H9 (cell line): ENCODE data around the gene LDB3. TPM values are rescaled to one million over a fixed set of nuclear protein-coding genes. Genes with fewer than 3 reads are reported as not detected.

Experiments used
- DNase-seq: peaks from one replicate; pipeline ENCODE4 v3.0.0-alpha.2; 2017
- H2AFZ ChIP-seq: one replicate; pipeline ENCODE4 v1.6.1; 2013; ENCODE audit warnings: mild to moderate bottlenecking, low read length, control low read depth, moderate library complexity
- H2AK5ac ChIP-seq: 2 replicates; pipeline ENCODE4 v1.6.1; 2013; ENCODE audit warnings: low read length, control low read depth, mixed read lengths; ENCODE audit not compliant: insufficient read length
- H2BK120ac ChIP-seq: one replicate; pipeline ENCODE4 v1.6.1; 2013; ENCODE audit warnings: low read depth, mild to moderate bottlenecking, low read length, control low read depth, inconsistent platforms; ENCODE audit not compliant: poor library complexity, severe bottlenecking
- H2BK12ac ChIP-seq: 2 replicates; pipeline ENCODE4 v1.6.1; 2013; ENCODE audit warnings: low read length, control low read depth, mixed read lengths, low read depth; ENCODE audit not compliant: insufficient read length
- H2BK15ac ChIP-seq: 2 replicates; pipeline ENCODE4 v1.6.1; 2013; ENCODE audit warnings: low read depth, low read length, control low read depth
- H2BK20ac ChIP-seq: one replicate; pipeline ENCODE4 v1.6.1; 2013; ENCODE audit warnings: low read depth, mild to moderate bottlenecking, low read length, control low read depth, inconsistent platforms; ENCODE audit not compliant: poor library complexity, severe bottlenecking
- H2BK5ac ChIP-seq: 2 replicates; pipeline ENCODE4 v1.6.1; 2013; ENCODE audit warnings: low read length, control low read depth, mixed read lengths; ENCODE audit not compliant: insufficient read length
- H3K14ac ChIP-seq: 2 replicates; pipeline ENCODE4 v1.6.1; 2013; ENCODE audit warnings: low read length, control low read depth; ENCODE audit not compliant: insufficient read depth
- H3K18ac ChIP-seq: 2 replicates; pipeline ENCODE4 v1.6.1; 2013; ENCODE audit warnings: low read depth, mild to moderate bottlenecking, mixed read lengths, low read length, control low read depth; ENCODE audit not compliant: insufficient read length
- H3K23ac ChIP-seq: 2 replicates; pipeline ENCODE4 v1.6.1; 2013; ENCODE audit warnings: low read length, control low read depth, mixed read lengths, low read depth; ENCODE audit not compliant: insufficient read length
- H3K23me2 ChIP-seq: 2 replicates; pipeline ENCODE4 v1.6.1; 2013; ENCODE audit warnings: low read depth, mild to moderate bottlenecking, mixed read lengths, low read length, control low read depth; ENCODE audit not compliant: insufficient read length, poor library complexity, severe bottlenecking
- H3K27ac ChIP-seq: 2 replicates; pipeline ENCODE4 v1.5.1; 2013; ENCODE audit warnings: low read length, control low read depth, mixed read lengths, low read depth; ENCODE audit not compliant: insufficient read length
- H3K27me3 ChIP-seq: 2 replicates; pipeline ENCODE4 v1.6.1; 2013; ENCODE audit warnings: low read length, control low read depth, inconsistent platforms; ENCODE audit not compliant: insufficient read depth
- H3K4ac ChIP-seq: 2 replicates; pipeline ENCODE4 v1.6.1; 2013; ENCODE audit warnings: low read depth, mild to moderate bottlenecking, control low read depth, inconsistent platforms, low read length, moderate library complexity
- H3K4me1 ChIP-seq: 2 replicates; pipeline ENCODE4 v1.6.1; 2013; ENCODE audit warnings: low read length, control low read depth, inconsistent platforms; ENCODE audit not compliant: insufficient read depth
- H3K4me2 ChIP-seq: 2 replicates; pipeline ENCODE4 v1.6.1; 2013; ENCODE audit warnings: low read length, control low read depth, mixed read lengths; ENCODE audit not compliant: insufficient read length, insufficient read depth
- H3K56ac ChIP-seq: 2 replicates; pipeline ENCODE4 v1.6.1; 2013; ENCODE audit warnings: low read depth, mild to moderate bottlenecking, mixed read lengths, low read length, control low read depth; ENCODE audit not compliant: insufficient read length
- H3K79me1 ChIP-seq: 2 replicates; pipeline ENCODE4 v1.6.1; 2013; ENCODE audit warnings: low read depth, mild to moderate bottlenecking, moderate library complexity, low read length, control low read depth, inconsistent platforms; ENCODE audit not compliant: insufficient read depth, poor library complexity, severe bottlenecking
- H3K79me2 ChIP-seq: 2 replicates; pipeline ENCODE4 v1.6.1; 2013; ENCODE audit warnings: low read length, control low read depth, inconsistent platforms; ENCODE audit not compliant: insufficient read depth
- H3K9ac ChIP-seq: 2 replicates; pipeline ENCODE4 v1.6.1; 2013; ENCODE audit warnings: low read length, control low read depth, mixed read lengths; ENCODE audit not compliant: insufficient read length; ENCODE audit errors: extremely low read depth
- H3K9me3 ChIP-seq: one replicate; pipeline ENCODE4 v1.6.1; 2013; ENCODE audit warnings: low read depth, low read length, inconsistent platforms; ENCODE audit not compliant: control insufficient read depth
- H3T11ph ChIP-seq: one replicate; pipeline ENCODE4 v1.6.1; 2013; ENCODE audit warnings: mild to moderate bottlenecking, low read length, control low read depth, inconsistent platforms
- H4K20me1 ChIP-seq: one replicate; pipeline ENCODE4 v1.6.1; 2013; ENCODE audit not compliant: control insufficient read depth, insufficient read length, insufficient read depth
- H4K5ac ChIP-seq: 2 replicates; pipeline ENCODE4 v1.6.1; 2013; ENCODE audit warnings: low read depth, mild to moderate bottlenecking, mixed read lengths, low read length, control low read depth; ENCODE audit not compliant: insufficient read length
- H4K8ac ChIP-seq: replicated peaks from 2 replicates; pipeline ENCODE4 v1.6.1; 2013; ENCODE audit warnings: low read length, control low read depth, mixed read lengths, low read depth; ENCODE audit not compliant: insufficient read length
- H4K91ac ChIP-seq: 2 replicates; pipeline ENCODE4 v1.6.1; 2013; ENCODE audit warnings: low read depth, mild to moderate bottlenecking, moderate library complexity, mixed read lengths, low read length, control low read depth; ENCODE audit not compliant: insufficient read length
- H3K27ac Mint-ChIP-seq, 3 experiments: 2 replicates in 2 of 3; 3 replicates in 1 of 3; pipeline ENCODE4 v1.8.0; 2020 to 2021; ENCODE audit warnings: mixed read lengths in 3 of 3, mild to moderate bottlenecking in 1 of 3, moderate library complexity in 1 of 3
- H3K27me3 Mint-ChIP-seq: 2 replicates; pipeline ENCODE4 v1.8.0; 2021; ENCODE audit warnings: low read depth, mild to moderate bottlenecking, moderate library complexity, mixed read lengths
- H3K36me3 Mint-ChIP-seq, 3 experiments: 2 replicates in 2 of 3; 3 replicates in 1 of 3; pipeline ENCODE4 v1.8.0; 2020 to 2021; ENCODE audit warnings: low read depth in 3 of 3, mixed read lengths in 3 of 3; ENCODE audit not compliant: insufficient read depth in 1 of 3
- H3K4me1 Mint-ChIP-seq, 2 experiments: 2 replicates each; pipeline ENCODE4 v1.8.0; 2020; ENCODE audit warnings: mixed read lengths in 2 of 2
- H3K4me3 Mint-ChIP-seq, 2 experiments: 2 replicates in 1 of 2; 3 replicates in 1 of 2; pipeline ENCODE4 v1.8.0; 2020 to 2021; ENCODE audit warnings: mild to moderate bottlenecking in 2 of 2, mixed read lengths in 2 of 2, moderate library complexity in 1 of 2
- H3K9me3 Mint-ChIP-seq, 2 experiments: 2 replicates in 1 of 2; 3 replicates in 1 of 2; pipeline ENCODE4 v1.8.0; 2020; ENCODE audit warnings: mild to moderate bottlenecking in 2 of 2, mixed read lengths in 2 of 2, moderate library complexity in 1 of 2
- WGBS: extraction: QIAGEN DNeasy Blood & Tissue Kit; methylation state at CpG from one replicate; pipeline ENCODE4 v1.1.7; 2013; ENCODE audit warnings: missing lambda C conversion rate, low lambda C conversion rate, mixed read lengths; ENCODE audit not compliant: insufficient read length; ENCODE audit errors: extremely low coverage; 5-methylcytosine and 5-hydroxymethylcytosine counted together
- total RNA-seq: library from RNA; stranded (reverse); gene quantifications from 2 replicates; pipeline ENCODE4 v1.2.1, GENCODE V29; 2021
- TF ChIP-seq, protein P1 (sequence below): fragments of 200-600 bp; sonication (generic); conservative IDR thresholded peaks from 3 replicates; pipeline ENCODE4 v1.8.0; 2021; ENCODE audit warnings: antibody characterized with exemption, mild to moderate bottlenecking

The LDB3 gene
- total RNA-seq, 1 experiment from 2014 or later = 0.17 TPM

DNA sequence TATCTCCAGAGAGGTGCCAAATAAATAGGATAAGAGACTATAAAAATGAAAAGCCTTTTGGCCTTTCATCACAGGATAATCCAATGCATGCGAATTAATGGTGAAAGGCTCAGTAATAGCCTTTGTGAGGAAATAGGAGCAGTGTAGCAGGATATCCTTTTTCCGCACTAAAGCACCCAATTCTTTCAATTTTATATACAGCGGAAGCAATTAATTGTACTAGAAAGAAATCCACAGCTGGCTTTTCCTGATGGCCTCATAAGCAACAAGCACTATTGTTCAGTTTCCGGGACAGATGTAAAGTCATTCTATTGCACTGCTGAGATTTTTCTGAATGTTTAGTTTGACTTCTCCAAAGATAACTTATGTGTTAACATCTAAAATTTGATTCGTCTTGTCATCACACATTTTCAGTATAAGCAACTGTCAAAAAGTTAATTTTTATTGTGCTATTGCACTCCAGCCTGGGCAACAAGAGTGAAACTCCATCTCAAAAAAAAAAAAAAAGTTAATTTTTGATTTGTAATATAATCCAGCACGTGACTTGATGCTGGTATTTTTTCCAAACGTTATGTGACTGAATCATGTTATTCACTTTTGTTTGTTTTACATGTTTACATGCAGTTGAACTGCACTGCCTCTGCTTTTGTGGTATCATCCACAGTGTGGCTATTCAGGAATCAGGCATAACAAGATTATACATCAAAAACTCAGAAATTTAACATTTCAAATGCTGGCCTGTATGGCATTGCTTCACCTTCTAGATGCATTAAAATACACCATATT lies 79.7 kb downstream of the LDB3 start:
- TF ChIP-seq, protein P1, sequence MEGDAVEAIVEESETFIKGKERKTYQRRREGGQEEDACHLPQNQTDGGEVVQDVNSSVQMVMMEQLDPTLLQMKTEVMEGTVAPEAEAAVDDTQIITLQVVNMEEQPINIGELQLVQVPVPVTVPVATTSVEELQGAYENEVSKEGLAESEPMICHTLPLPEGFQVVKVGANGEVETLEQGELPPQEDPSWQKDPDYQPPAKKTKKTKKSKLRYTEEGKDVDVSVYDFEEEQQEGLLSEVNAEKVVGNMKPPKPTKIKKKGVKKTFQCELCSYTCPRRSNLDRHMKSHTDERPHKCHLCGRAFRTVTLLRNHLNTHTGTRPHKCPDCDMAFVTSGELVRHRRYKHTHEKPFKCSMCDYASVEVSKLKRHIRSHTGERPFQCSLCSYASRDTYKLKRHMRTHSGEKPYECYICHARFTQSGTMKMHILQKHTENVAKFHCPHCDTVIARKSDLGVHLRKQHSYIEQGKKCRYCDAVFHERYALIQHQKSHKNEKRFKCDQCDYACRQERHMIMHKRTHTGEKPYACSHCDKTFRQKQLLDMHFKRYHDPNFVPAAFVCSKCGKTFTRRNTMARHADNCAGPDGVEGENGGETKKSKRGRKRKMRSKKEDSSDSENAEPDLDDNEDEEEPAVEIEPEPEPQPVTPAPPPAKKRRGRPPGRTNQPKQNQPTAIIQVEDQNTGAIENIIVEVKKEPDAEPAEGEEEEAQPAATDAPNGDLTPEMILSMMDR = no peak
- Mint-ChIP-seq H3K36me3 (peaks cover 0 to 2% (median 1%) of the 10 kb centered on the region in 3 experiments; a peak in 3 of 7 replicates), H3K4me3 (no peak overlapping the region), H3K4me1 (peaks cover 12 to 15% of the 10 kb centered on the region in 2 experiments), H3K9me3 (no peaks in the 10 kb centered on the region), H3K27ac (no peak overlapping the region), H3K27me3 (no peaks in the 10 kb centered on the region)
- Histone ChIP-seq H4K5ac (no peak overlapping the region), H3K9ac (no peak overlapping the region), H3K56ac (no peak overlapping the region), H3K27me3 (no peaks in the 10 kb centered on the region), H3K9me3 (no peaks in the 10 kb centered on the region), H2AFZ (no peak overlapping the region), H3K79me1 (no peaks in the 10 kb centered on the region), H3K27ac (no peak overlapping the region), H3K4ac (no peak overlapping the region), H2BK5ac (no peak overlapping the region), H2AK5ac (no peak overlapping the region), H3K23me2 (no peaks in the 10 kb centered on the region), H3K4me1 (peaks cover 2% of the 10 kb centered on the region), H2BK120ac (no peak overlapping the region), H3K79me2 (no peaks in the 10 kb centered on the region), H2BK20ac (no peak overlapping the region), H3K14ac (no peak overlapping the region), H3K23ac (no peak overlapping the region), H3K18ac (no peak overlapping the region), H3T11ph (no peak overlapping the region), H4K8ac (no peak overlapping the region), H4K91ac (no peak overlapping the region), H2BK15ac (no peak overlapping the region), H3K4me2 (no peak overlapping the region), H2BK12ac (no peak overlapping the region), H4K20me1 (peaks cover 4% of the 10 kb centered on the region)
- DNase-seq = no peak
- no CpG with 5 or more reads among the region's 7 CpGs for WGBS
